D721Med (cell line): ENCODE data around the gene SECISBP2.

ENCODE experiments used
- DNase-seq: peaks from one replicate; pipeline ENCODE4 v3.0.0; 2011; ENCODE audit warnings: low spot score; ENCODE audit not compliant: insufficient read length
- FAIRE-seq: peaks from 2 replicates; lab custom pipeline; 2011; peaks lifted over from hg19 to GRCh38; lab: Jason Lieb, UNC
- TF ChIP-seq, protein P1 (sequence below): IDR thresholded peaks from 2 replicates; pipeline ENCODE4 v1.5.1; 2012; ENCODE audit warnings: mild to moderate bottlenecking, control low read depth; ENCODE audit not compliant: insufficient read depth; ENCODE audit errors: missing control alignments

Gene SECISBP2

GRCh38 chr9:89383030-89383720 lies 64.9 kb downstream of the SECISBP2 start:
- TF ChIP-seq, protein P1, sequence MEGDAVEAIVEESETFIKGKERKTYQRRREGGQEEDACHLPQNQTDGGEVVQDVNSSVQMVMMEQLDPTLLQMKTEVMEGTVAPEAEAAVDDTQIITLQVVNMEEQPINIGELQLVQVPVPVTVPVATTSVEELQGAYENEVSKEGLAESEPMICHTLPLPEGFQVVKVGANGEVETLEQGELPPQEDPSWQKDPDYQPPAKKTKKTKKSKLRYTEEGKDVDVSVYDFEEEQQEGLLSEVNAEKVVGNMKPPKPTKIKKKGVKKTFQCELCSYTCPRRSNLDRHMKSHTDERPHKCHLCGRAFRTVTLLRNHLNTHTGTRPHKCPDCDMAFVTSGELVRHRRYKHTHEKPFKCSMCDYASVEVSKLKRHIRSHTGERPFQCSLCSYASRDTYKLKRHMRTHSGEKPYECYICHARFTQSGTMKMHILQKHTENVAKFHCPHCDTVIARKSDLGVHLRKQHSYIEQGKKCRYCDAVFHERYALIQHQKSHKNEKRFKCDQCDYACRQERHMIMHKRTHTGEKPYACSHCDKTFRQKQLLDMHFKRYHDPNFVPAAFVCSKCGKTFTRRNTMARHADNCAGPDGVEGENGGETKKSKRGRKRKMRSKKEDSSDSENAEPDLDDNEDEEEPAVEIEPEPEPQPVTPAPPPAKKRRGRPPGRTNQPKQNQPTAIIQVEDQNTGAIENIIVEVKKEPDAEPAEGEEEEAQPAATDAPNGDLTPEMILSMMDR = no peak
- DNase-seq (no peak), FAIRE-seq (no peak)

GRCh38 chr9:89383721-89384300 lies 65.5 kb downstream of the SECISBP2 start:
- FAIRE-seq = no peak
- DNase-seq = no peak
- TF ChIP-seq, protein P1 = no peak

DNA sequence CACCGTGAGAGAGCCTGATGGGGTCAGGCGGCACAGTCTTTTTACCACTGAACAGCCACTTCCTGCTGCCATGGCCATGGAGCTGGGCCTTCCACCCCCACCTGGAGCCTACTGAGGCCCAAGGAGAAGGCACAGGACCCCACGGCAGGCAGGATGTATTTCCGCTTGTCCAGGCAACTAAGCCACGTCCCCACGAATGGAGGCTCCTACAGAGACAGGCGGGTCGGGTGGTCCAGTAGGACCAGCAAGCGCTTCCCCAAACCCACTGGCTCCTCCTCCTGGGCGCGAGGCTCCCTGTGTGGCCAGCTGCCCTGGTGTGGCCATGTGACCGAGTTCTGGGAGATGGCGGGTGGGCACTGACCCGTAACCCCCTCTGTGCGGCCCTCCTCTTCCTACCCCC lies 66.5 kb downstream of the SECISBP2 start:
- FAIRE-seq (no peak), DNase-seq (no peak)
- TF ChIP-seq, protein P1 = no peak

DNA sequence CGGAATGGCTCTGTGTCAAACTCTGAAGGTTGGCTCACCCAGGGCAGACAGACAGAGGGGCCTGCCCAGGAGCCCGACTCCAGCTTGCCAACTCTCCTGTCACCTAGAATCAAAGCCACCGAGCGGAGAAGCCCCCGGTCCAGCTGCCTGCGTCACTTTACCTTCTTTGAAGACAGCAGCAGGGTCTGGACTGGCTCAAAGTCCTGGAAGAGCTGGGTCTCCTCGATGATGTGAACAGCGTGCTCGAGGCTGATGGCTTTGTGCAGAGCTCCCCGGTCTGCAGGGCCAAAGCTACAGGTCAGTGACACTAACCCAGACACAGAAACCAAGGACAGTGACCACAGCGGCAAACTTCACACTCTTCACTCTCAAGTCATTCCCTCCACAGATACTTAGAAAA lies 67.9 kb downstream of the SECISBP2 start:
- FAIRE-seq (no peak), DNase-seq (no peak)
- TF ChIP-seq, protein P1 = no peak

DNA sequence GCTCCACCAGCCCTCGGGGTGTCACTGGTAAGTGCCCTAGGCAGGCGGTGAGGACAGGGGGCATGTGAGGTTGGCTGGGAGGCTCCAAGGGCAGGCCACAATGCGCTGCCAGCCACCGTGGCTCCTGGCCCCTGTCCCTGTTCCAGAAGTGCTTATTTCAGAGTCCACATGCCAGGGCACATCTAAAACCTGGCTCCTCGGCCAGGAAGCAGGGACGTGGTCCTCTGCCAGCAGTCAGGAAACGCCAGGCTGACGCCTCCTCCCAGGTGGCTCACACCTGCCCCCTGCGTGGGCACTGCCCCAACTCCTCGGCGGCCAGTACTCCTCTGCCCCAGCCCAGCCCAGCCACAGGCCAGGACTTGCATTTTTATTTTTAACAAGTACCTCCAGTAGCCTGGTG lies 68.5 kb downstream of the SECISBP2 start:
- DNase-seq = no peak
- TF ChIP-seq, protein P1 = no peak
- no peak for FAIRE-seq

DNA sequence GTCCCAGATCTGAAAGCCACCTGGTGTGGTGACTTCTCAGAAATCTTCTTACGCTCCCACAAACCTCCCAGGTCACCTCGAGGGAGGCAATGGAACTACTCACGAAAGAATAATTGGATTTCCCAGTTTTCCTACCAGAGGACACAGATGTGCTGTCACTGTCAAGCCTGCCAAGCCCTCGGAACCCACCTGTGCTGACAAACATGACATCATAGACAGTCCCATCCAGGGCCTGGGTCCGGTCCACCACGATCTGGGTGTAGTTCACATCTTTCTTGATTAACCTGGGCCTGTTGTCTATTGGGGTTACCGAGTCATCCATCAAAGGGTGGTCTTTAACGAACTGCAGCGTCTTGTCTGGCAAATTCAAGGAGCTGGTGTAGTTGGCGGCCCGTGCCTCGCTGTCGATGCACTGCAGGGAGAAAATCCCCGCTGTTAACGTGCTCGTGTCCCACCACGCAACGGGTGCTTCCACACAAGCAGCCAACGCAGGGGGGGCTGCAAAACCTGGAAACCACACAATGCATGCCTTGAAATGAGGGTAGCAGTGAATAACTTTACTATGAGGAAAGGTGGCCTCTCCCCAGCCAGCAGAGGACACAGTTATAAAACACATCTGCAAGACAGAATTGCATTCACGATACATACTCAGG lies 69.0 kb downstream of the SECISBP2 start:
- no peak for FAIRE-seq
- TF ChIP-seq, protein P1 = no peak
- DNase-seq = no peak
